Measurements from ENCODE around the gene ZNF385C.

- TF ChIP-seq CTCF (IDR thresholded peaks at IDR 0.05) (no peak), POLR2A (IDR thresholded peaks at IDR 0.05) (no peak)
These were observed 41.6 kb downstream of the ZNF385C start for GRCh38 chr17:42056635-42057034.
